ENCODE measurements around the gene FANCG.

Gene FANCG

GRCh38 chr9:35107297-35108290 lies 27.9 kb upstream of the FANCG start:
- peaks cover 20% of the 10 kb centered on the region for H3K36me3 Mint-ChIP-seq (ENCODE audit: low read depth)
- H3K27ac Mint-ChIP-seq: no peak overlapping the region

GRCh38 chr9:35106343-35106730 lies 26.6 kb upstream of the FANCG start:
- H3K27me3 Mint-ChIP-seq (ENCODE audit: low read depth): no peaks in the 10 kb centered on the region
- H3K4me1 Mint-ChIP-seq (ENCODE audit: low read depth): peaks cover 38% of the 10 kb centered on the region
- no peak overlapping the region for H3K4me3 Mint-ChIP-seq
- no peaks in the 10 kb centered on the region for H3K9me3 Mint-ChIP-seq
- no peak overlapping the region for H3K27ac Mint-ChIP-seq
- H3K36me3 Mint-ChIP-seq (ENCODE audit: low read depth): peaks cover 21% of the 10 kb centered on the region

More at GRCh38 chr9:35107297-35108290, 27.9 kb upstream of the FANCG start:
- Mint-ChIP-seq H3K4me3 (no peak overlapping the region), H3K4me1 (ENCODE audit: low read depth) (peaks cover 39% of the 10 kb centered on the region), H3K27me3 (ENCODE audit: low read depth) (no peaks in the 10 kb centered on the region), H3K9me3 (no peaks in the 10 kb centered on the region)

- H3K27me3 Mint-ChIP-seq (ENCODE audit: low read depth): no peaks in the 10 kb centered on the region
- peaks cover 27% of the 10 kb centered on the region for H3K36me3 Mint-ChIP-seq (ENCODE audit: low read depth)
- H3K4me3 Mint-ChIP-seq: no peak overlapping the region
Observed at GRCh38 chr9:35105571-35106342, 26.0 kb upstream of the FANCG start.

GRCh38 chr9:35105126-35105525 lies 25.4 kb upstream of the FANCG start:
- peaks cover 39% of the 10 kb centered on the region for H3K4me1 Mint-ChIP-seq (ENCODE audit: low read depth)
- H3K27ac Mint-ChIP-seq: no peak overlapping the region
- H3K4me3 Mint-ChIP-seq: no peak overlapping the region
- peaks cover 34% of the 10 kb centered on the region for H3K36me3 Mint-ChIP-seq (ENCODE audit: low read depth)
- no peaks in the 10 kb centered on the region for H3K27me3 Mint-ChIP-seq (ENCODE audit: low read depth)
- H3K9me3 Mint-ChIP-seq: no peaks in the 10 kb centered on the region

More at GRCh38 chr9:35105571-35106342, 26.0 kb upstream of the FANCG start:
- Mint-ChIP-seq H3K27ac (no peak overlapping the region), H3K4me1 (ENCODE audit: low read depth) (peaks cover 39% of the 10 kb centered on the region), H3K9me3 (no peaks in the 10 kb centered on the region)

- H3K27me3 Mint-ChIP-seq (ENCODE audit: low read depth): no peaks in the 10 kb centered on the region
- H3K4me3 Mint-ChIP-seq: no peak overlapping the region
- no peaks in the 10 kb centered on the region for H3K9me3 Mint-ChIP-seq
- H3K4me1 Mint-ChIP-seq (ENCODE audit: low read depth): peaks cover 37% of the 10 kb centered on the region
- peak overlapping the region; percentile 86 for H3K27ac Mint-ChIP-seq
- H3K36me3 Mint-ChIP-seq (ENCODE audit: low read depth): peaks cover 39% of the 10 kb centered on the region
Observed at GRCh38 chr9:35104586-35104985, 24.8 kb upstream of the FANCG start.

GRCh38 chr9:35103660-35104191 lies 24.0 kb upstream of the FANCG start:
- Mint-ChIP-seq H3K4me3 (peak overlapping the region; percentile 89), H3K9me3 (no peaks in the 10 kb centered on the region), H3K36me3 (ENCODE audit: low read depth) (peaks cover 41% of the 10 kb centered on the region), H3K4me1 (ENCODE audit: low read depth) (peaks cover 33% of the 10 kb centered on the region), H3K27ac (peak overlapping the region; percentile 86), H3K27me3 (ENCODE audit: low read depth) (no peaks in the 10 kb centered on the region)

- Mint-ChIP-seq H3K36me3 (ENCODE audit: low read depth) (peaks cover 36% of the 10 kb centered on the region), H3K27ac (peak within 1 kb of the TSS; percentile 86), H3K4me3 (peak within 1 kb of the TSS; percentile 89), H3K9me3 (no peaks in the 10 kb centered on the region), H3K4me1 (ENCODE audit: low read depth) (peaks cover 31% of the 10 kb centered on the region), H3K27me3 (ENCODE audit: low read depth) (no peaks in the 10 kb centered on the region)
Observed at GRCh38 chr9:35102769-35103659, 23.3 kb upstream of the FANCG start, which contains the start of gene STOML2. TSS of gene STOML2 (minus strand) at chr9:35103131. CDS start at chr9:35103094, 37 bp downstream.

- peaks cover 31% of the 10 kb centered on the region for H3K4me1 Mint-ChIP-seq (ENCODE audit: low read depth)
- H3K9me3 Mint-ChIP-seq: no peaks in the 10 kb centered on the region
- H3K27ac Mint-ChIP-seq: peak overlapping the region; percentile 86
- H3K36me3 Mint-ChIP-seq (ENCODE audit: low read depth): peaks cover 36% of the 10 kb centered on the region
- no peaks in the 10 kb centered on the region for H3K27me3 Mint-ChIP-seq (ENCODE audit: low read depth)
- peak overlapping the region; percentile 89 for H3K4me3 Mint-ChIP-seq
Observed at GRCh38 chr9:35102465-35102768, 22.7 kb upstream of the FANCG start.

- Mint-ChIP-seq H3K4me3 (peak overlapping the region; percentile 2), H3K4me1 (ENCODE audit: low read depth) (peaks cover 30% of the 10 kb centered on the region), H3K9me3 (no peaks in the 10 kb centered on the region), H3K27ac (peak overlapping the region; percentile 62), H3K27me3 (ENCODE audit: low read depth) (no peaks in the 10 kb centered on the region), H3K36me3 (ENCODE audit: low read depth) (peaks cover 32% of the 10 kb centered on the region)
Observed at GRCh38 chr9:35097573-35097972, 17.8 kb upstream of the FANCG start.

- Mint-ChIP-seq H3K4me3 (peak within 1 kb of the TSS; percentile 82), H3K27ac (peak within 1 kb of the TSS; percentile 87), H3K27me3 (ENCODE audit: low read depth) (no peaks in the 10 kb centered on the region), H3K4me1 (ENCODE audit: low read depth) (peaks cover 21% of the 10 kb centered on the region), H3K36me3 (ENCODE audit: low read depth) (peaks cover 39% of the 10 kb centered on the region), H3K9me3 (no peaks in the 10 kb centered on the region)
Observed at GRCh38 chr9:35096035-35096849, 16.5 kb upstream of the FANCG start, which contains the start of gene PIGO. TSS of gene PIGO (minus strand) at chr9:35096591. CDS start at chr9:35095565, 1,026 bp downstream.

- H3K9me3 Mint-ChIP-seq: no peaks in the 10 kb centered on the region
- H3K36me3 Mint-ChIP-seq (ENCODE audit: low read depth): peaks cover 41% of the 10 kb centered on the region
- H3K27me3 Mint-ChIP-seq (ENCODE audit: low read depth): no peaks in the 10 kb centered on the region
- H3K27ac Mint-ChIP-seq: no peak overlapping the region
- H3K4me1 Mint-ChIP-seq (ENCODE audit: low read depth): peaks cover 11% of the 10 kb centered on the region
- no peak overlapping the region for H3K4me3 Mint-ChIP-seq
Observed at GRCh38 chr9:35091536-35091935, 11.8 kb upstream of the FANCG start.

- Mint-ChIP-seq H3K4me1 (ENCODE audit: low read depth) (peaks cover under 1% of the 10 kb centered on the region), H3K9me3 (no peaks in the 10 kb centered on the region), H3K27ac (no peak overlapping the region), H3K27me3 (ENCODE audit: low read depth) (no peaks in the 10 kb centered on the region), H3K36me3 (ENCODE audit: low read depth) (peaks cover 38% of the 10 kb centered on the region), H3K4me3 (no peak overlapping the region)
Observed at GRCh38 chr9:35089434-35089833, 9.7 kb upstream of the FANCG start.

GRCh38 chr9:35085078-35085477 lies 5.3 kb upstream of the FANCG start:
- Mint-ChIP-seq H3K27ac (no peak overlapping the region), H3K9me3 (no peaks in the 10 kb centered on the region), H3K36me3 (ENCODE audit: low read depth) (peaks cover 18% of the 10 kb centered on the region), H3K4me1 (ENCODE audit: low read depth) (peaks cover under 1% of the 10 kb centered on the region), H3K27me3 (ENCODE audit: low read depth) (no peaks in the 10 kb centered on the region), H3K4me3 (no peak overlapping the region)
